IPS-20b (cell line): ENCODE measurements around the gene SYCP2L.
"Not testable (repeated sequence)": the region's sequence is repeated elsewhere in the genome, so short reads cannot be mapped to it uniquely, and the experiment has no call there.

Experiments
- H3K27ac ChIP-seq: one replicate; pipeline ENCODE4 v1.5.1; 2013; ENCODE audit warnings: low read length
- H3K27me3 ChIP-seq: 2 replicates; pipeline ENCODE4 v1.6.1; 2013; ENCODE audit warnings: mild to moderate bottlenecking, low read length, inconsistent platforms; ENCODE audit not compliant: insufficient read depth
- H3K36me3 ChIP-seq: 2 replicates; pipeline ENCODE4 v1.6.1; 2013; ENCODE audit warnings: low read depth, mild to moderate bottlenecking, inconsistent platforms, low read length, moderate library complexity; ENCODE audit not compliant: insufficient read depth
- H3K4me1 ChIP-seq: 2 replicates; pipeline ENCODE4 v1.6.1; 2013; ENCODE audit warnings: mild to moderate bottlenecking, control low read depth, inconsistent platforms, low read length, moderate library complexity; ENCODE audit not compliant: insufficient read depth
- H3K4me3 ChIP-seq: 2 replicates; pipeline ENCODE4 v1.5.1; 2013; ENCODE audit warnings: mild to moderate bottlenecking, low read length, inconsistent platforms
- H3K9ac ChIP-seq: 2 replicates; pipeline ENCODE4 v1.6.1; 2013; ENCODE audit warnings: low read depth, mild to moderate bottlenecking, inconsistent platforms, low read length, moderate library complexity
- H3K9me3 ChIP-seq: 2 replicates; pipeline ENCODE4 v1.6.1; 2013; ENCODE audit warnings: mild to moderate bottlenecking, low read depth, low read length, inconsistent platforms; ENCODE audit not compliant: insufficient read depth

SYCP2L gene

GRCh38 chr6:10886691-10887502 lies at the start of gene SYCP2L:
Gene SYCP2L, plus strand, starts transcription at chr6:10887052. Its CDS starts 75 bp downstream, at chr6:10887127.
- Histone ChIP-seq H3K4me3 (peak within 1 kb of the TSS; percentile 77), H3K4me1 (0 out of 2 replicates have a peak, but pooled peaks cover 2% of the 10 kb centered on the region), H3K27ac (no peak within 1 kb of the TSS), H3K9me3 (no peaks in the 10 kb centered on the region), H3K36me3 (no peaks in the 10 kb centered on the region), H3K27me3 (peaks cover 64% of the 10 kb centered on the region), H3K9ac (peak within 1 kb of the TSS; percentile 71)

- peaks cover 23% of the 10 kb centered on the region for H3K27me3 ChIP-seq
- peak overlapping the region; percentile 81; the same call in 1 of the 2 replicates for H3K9ac ChIP-seq
- H3K27ac ChIP-seq: no peak overlapping the region
- H3K4me3 ChIP-seq: peak overlapping the region; percentile 95
- no peaks in the 10 kb centered on the region for H3K36me3 ChIP-seq
- no peaks in the 10 kb centered on the region for H3K9me3 ChIP-seq
- H3K4me1 ChIP-seq: peaks cover 5% of the 10 kb centered on the region; the same call in 1 of the 2 replicates
These were observed 49.2 kb upstream of the SYCP2L start for GRCh38 chr6:10837622-10837994.

GRCh38 chr6:10837995-10838793 lies 48.7 kb upstream of the SYCP2L start, which contains the start of gene MAK:
Gene MAK, minus strand, starts transcription at chr6:10838539. Its CDS starts 7,891 bp downstream, at chr6:10830648.
- H3K27me3 ChIP-seq: peaks cover 23% of the 10 kb centered on the region
- H3K4me3 ChIP-seq: peak within 1 kb of the TSS; percentile 95
- peak within 1 kb of the TSS; percentile 81; the same call in 1 of the 2 replicates for H3K9ac ChIP-seq
- H3K36me3 ChIP-seq: no peaks in the 10 kb centered on the region
- H3K9me3 ChIP-seq: no peaks in the 10 kb centered on the region
- no peak within 1 kb of the TSS for H3K27ac ChIP-seq
- peaks cover 5% of the 10 kb centered on the region; the same call in 1 of the 2 replicates for H3K4me1 ChIP-seq

GRCh38 chr6:10838794-10839333 lies 48.0 kb upstream of the SYCP2L start:
- Histone ChIP-seq H3K4me1 (peaks cover 5% of the 10 kb centered on the region; the same call in 1 of the 2 replicates), H3K9me3 (no peaks in the 10 kb centered on the region), H3K27me3 (peaks cover 23% of the 10 kb centered on the region), H3K27ac (no peak overlapping the region), H3K4me3 (peak overlapping the region; percentile 95), H3K36me3 (no peaks in the 10 kb centered on the region), H3K9ac (peak overlapping the region; percentile 81; the same call in 1 of the 2 replicates)

- Histone ChIP-seq H3K9ac (no peak overlapping the region), H3K36me3 (no peaks in the 10 kb centered on the region), H3K4me3 (no peak overlapping the region), H3K27ac (no peak overlapping the region), H3K27me3 (no peaks in the 10 kb centered on the region; the same call in 1 of the 2 replicates), H3K4me1 (peaks cover 4% of the 10 kb centered on the region; the same call in 1 of the 2 replicates), H3K9me3 (no peaks in the 10 kb centered on the region)
These were observed 43.3 kb upstream of the SYCP2L start for GRCh38 chr6:10843554-10843953.

- Histone ChIP-seq H3K27ac (no peak overlapping the region), H3K4me1 (no peaks in the 10 kb centered on the region), H3K4me3 (no peak overlapping the region), H3K9me3 (no peaks in the 10 kb centered on the region), H3K27me3 (no peaks in the 10 kb centered on the region), H3K9ac (no peak overlapping the region), H3K36me3 (no peaks in the 10 kb centered on the region)
These were observed 39.2 kb upstream of the SYCP2L start for GRCh38 chr6:10847684-10848083.

GRCh38 chr6:10849901-10850300 lies 37.0 kb upstream of the SYCP2L start:
- H3K9ac ChIP-seq: no peak overlapping the region
- H3K36me3 ChIP-seq: no peaks in the 10 kb centered on the region
- H3K4me1 ChIP-seq: no peaks in the 10 kb centered on the region
- no peaks in the 10 kb centered on the region for H3K27me3 ChIP-seq
- no peaks in the 10 kb centered on the region for H3K9me3 ChIP-seq
- H3K27ac ChIP-seq: no peak overlapping the region
- no peak overlapping the region for H3K4me3 ChIP-seq

GRCh38 chr6:10850728-10851127 lies 36.1 kb upstream of the SYCP2L start:
- no peaks in the 10 kb centered on the region for H3K27me3 ChIP-seq
- H3K27ac ChIP-seq: no peak overlapping the region
- no peaks in the 10 kb centered on the region for H3K9me3 ChIP-seq

GRCh38 chr6:10852361-10852960 lies 34.4 kb upstream of the SYCP2L start:
- Histone ChIP-seq H3K36me3 (no peaks in the 10 kb centered on the region), H3K4me3 (no peak overlapping the region), H3K4me1 (no peaks in the 10 kb centered on the region), H3K27me3 (no peaks in the 10 kb centered on the region), H3K9me3 (no peaks in the 10 kb centered on the region), H3K27ac (no peak overlapping the region), H3K9ac (no peak overlapping the region)

More at GRCh38 chr6:10850728-10851127, 36.1 kb upstream of the SYCP2L start:
- Histone ChIP-seq H3K4me3 (no peak overlapping the region), H3K36me3 (no peaks in the 10 kb centered on the region), H3K9ac (no peak overlapping the region), H3K4me1 (no peaks in the 10 kb centered on the region)

GRCh38 chr6:10853849-10854300 lies 33.0 kb upstream of the SYCP2L start:
- H3K36me3 ChIP-seq, H3K4me1 ChIP-seq, H3K4me3 ChIP-seq, H3K27ac ChIP-seq, H3K27me3 ChIP-seq, H3K9ac ChIP-seq, H3K9me3 ChIP-seq: not testable (repeated sequence)
